Jurkat, Clone E6-1 (cell line): ENCODE data around the gene KCNK4.
"Not testable (repeated sequence)": the region's sequence is repeated elsewhere in the genome, so short reads cannot be mapped to it uniquely, and the experiment has no call there.

ENCODE experiments used
- DNase-seq: peaks from one replicate; pipeline ENCODE4 v3.0.0-alpha.2; 2011; ENCODE audit warnings: low read depth, low spot score
- H3K4me3 ChIP-seq: 2 replicates; pipeline ENCODE4 v1.5.1; 2011; ENCODE audit warnings: mild to moderate bottlenecking, low read length, control low read depth, moderate library complexity

Gene KCNK4

DNA sequence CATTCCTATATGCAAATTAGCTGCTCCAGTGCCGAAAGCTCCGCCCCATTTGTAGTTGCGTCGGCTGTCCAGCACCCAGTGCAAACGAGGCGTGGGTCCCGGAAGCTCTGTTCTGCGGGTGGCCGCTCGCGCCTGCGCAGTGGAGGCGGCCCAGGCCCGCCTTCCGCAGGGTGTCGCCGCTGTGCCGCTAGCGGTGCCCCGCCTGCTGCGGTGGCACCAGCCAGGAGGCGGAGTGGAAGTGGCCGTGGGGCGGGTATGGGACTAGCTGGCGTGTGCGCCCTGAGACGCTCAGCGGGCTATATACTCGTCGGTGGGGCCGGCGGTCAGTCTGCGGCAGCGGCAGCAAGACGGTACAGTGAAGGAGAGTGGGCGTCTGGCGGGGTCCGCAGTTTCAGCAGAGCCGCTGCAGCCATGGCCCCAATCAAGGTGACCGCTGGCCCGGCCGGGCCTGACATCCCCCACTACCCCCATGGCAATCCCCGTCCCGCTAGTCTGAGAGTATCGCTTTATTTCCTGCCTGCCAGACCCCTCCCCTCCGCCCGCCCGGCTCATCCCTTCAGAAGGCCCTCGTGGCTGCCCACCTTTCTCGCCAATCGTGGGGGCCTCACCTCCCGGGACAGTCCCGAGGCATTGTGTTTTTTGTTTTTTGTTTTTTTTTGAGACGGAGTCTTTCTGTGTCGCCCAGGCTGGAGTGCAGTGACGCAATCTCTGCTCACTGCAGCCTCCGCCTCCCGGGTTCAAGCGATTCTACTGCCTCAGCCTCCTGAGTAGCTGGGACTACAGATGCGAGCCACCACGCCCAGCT, 27.1 kb downstream of the KCNK4 start, which contains the start of gene PRDX5:
TSS of gene PRDX5 (plus strand) at position 161 of the 805 bp plus-strand sequence. CDS start at position 256, 95 bp downstream.
- peak within 1 kb of the TSS; percentile 85 for H3K4me3 ChIP-seq
- DNase-seq: peak; percentile 95

DNA sequence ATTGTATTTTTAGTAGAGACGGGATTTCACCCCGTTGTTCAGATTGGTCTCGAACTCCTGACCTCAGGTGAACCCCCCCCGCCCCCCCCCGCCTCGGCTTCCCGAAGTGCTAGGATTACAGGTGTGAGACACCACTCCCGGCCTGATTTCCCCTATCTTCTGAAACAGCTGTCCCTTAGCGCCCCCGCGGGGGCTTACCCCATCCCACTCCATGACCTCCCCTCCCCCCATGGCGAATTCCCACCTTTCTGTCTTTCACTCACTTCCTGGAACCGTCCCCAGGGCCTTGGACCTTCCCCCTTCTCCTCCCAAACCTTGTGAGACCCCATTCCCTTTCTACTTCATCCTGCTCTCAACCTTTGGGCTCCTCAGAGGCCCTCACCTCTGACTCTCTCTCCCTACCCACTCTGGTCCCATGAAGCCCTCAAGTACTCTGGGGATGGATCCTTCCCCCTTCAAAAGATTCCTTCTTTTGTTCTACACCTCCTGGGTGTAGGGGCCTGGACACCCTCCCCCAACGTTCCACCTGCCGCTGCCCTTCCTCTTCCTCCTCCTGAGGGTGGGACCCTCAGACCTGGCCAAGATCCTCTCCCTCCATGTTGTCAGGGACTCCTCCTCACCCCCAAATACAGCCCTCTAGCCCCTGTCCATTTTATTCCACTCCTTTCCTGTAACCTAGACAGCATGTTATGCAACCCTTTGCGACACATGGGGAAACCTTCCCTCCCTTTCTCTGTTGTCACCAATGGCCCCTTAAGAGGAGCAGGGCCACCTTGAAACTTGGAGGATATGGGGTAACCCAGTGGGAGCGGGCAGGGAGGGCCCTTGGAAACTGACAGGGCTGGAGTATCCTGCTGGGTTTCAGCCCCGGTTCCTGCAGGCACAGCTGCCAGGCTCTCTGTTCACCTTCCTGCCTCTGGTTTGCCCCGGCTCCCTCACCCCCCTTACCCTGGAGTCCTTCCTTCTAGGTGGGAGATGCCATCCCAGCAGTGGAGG, 28.0 kb downstream of the KCNK4 start:
- peak overlapping the region; percentile 85 for H3K4me3 ChIP-seq
- no peak for DNase-seq

DNA sequence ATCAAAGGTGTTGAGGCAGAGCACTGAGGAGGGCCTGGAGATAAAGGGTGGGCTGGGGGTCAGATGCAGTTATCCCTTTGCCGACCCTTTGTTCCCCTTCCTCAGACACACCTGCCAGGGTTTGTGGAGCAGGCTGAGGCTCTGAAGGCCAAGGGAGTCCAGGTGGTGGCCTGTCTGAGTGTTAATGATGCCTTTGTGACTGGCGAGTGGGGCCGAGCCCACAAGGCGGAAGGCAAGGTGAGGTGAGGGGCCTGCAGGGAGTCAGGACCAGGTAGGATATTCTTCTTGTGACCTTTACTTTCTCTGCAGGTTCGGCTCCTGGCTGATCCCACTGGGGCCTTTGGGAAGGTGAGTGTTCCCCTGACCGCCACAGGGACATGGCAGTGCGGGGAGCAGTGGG, 29.5 kb downstream of the KCNK4 start:
- DNase-seq: no peak
- H3K4me3 ChIP-seq: no peak overlapping the region

DNA sequence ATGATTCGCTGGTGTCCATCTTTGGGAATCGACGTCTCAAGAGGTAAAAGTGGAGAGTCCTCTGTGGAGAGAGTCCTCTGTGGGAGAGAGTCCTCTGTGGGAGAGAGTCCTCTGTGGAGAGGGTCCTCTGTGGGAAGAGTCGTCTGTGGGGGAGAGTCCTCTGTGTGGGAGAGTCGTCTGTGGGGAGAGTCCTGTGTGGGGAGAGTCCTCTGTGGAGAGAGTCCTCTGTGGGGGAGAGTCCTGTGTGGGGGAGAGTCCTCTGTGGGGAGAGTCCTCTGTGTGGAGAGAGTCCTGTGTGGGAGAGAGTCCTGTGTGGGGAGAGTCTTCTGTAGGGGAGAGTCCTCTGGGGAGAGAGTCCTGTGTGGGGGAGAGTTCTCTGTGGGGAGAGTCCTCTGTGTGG, 29.9 kb downstream of the KCNK4 start:
- no peak overlapping the region for H3K4me3 ChIP-seq
- DNase-seq: no peak

DNA sequence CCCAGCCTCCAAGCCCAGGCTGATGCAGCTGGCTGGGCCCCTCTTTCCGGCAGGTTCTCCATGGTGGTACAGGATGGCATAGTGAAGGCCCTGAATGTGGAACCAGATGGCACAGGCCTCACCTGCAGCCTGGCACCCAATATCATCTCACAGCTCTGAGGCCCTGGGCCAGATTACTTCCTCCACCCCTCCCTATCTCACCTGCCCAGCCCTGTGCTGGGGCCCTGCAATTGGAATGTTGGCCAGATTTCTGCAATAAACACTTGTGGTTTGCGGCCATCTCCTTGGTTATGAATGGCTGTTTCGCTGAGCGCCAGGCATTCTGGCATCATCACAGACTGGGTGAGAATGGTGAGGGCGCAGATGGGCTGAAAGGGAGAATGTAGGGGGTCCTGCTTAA, 30.4 kb downstream of the KCNK4 start:
- H3K4me3 ChIP-seq: no peak overlapping the region
- DNase-seq: no peak

DNA sequence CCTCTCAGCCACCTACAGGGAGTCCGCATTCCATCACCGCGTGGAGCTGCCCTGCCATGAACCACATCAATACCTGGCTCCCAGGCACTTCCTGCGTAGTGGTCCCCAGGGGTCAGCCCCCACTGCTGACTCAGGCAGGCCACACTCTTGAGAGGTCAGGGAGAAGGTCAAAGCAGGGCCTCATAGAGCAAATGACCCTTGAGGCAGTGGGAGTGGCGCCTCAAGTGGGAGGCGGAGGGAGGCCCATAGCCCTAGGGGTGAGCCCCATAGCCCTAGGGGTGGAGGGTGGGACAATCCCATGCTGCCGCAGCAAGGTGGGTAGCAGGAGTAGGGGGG, 31.8 kb downstream of the KCNK4 start:
- DNase-seq: no peak
- no peak overlapping the region for H3K4me3 ChIP-seq

DNA sequence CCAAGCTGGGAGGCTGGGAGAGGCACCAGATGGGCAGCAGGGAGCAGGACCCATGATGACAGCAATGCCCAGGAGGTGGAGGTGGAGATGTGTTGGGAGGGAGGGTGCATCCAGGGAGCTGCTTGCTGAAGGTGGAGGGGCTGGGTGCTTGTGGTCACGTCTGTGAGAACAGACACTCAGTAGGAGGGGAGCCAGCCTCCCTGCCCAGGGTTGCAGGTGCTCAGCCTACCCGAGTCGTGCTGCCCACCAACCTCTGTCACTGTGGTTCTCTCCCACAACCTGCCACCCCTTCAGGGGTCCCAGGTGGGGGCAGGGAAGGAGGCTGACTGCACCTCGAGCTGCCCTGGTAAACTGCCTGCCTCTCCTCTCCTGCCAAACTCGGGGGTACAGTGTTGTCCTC, 32.3 kb downstream of the KCNK4 start:
- peak; percentile 70 for DNase-seq

DNA sequence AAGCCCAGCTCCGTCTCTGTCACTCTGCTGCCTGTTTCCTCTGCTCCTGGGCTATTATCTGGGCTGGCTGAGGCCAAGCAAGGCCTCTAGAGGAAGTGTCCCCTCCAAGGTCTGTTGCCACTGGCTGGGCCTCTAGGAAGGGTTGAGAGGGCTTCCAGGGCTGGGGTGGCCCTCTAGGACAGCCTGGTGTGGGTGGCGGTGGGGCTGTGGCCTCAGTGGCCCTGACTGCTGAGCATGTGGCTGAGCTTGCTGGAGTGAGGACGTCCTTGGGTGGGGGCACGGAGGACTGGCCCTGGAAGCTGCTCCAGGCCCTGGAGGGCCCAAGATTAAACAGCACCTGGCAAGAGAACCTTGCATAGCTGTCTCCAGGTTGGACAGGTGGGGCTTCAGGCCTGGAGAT, 32.9 kb downstream of the KCNK4 start:
- not testable (repeated sequence) for H3K4me3 ChIP-seq, DNase-seq

More for the DNA sequence above, 32.3 kb downstream of the KCNK4 start:
- peak overlapping the region; percentile 5; the same call in 1 of the 2 replicates for H3K4me3 ChIP-seq

DNA sequence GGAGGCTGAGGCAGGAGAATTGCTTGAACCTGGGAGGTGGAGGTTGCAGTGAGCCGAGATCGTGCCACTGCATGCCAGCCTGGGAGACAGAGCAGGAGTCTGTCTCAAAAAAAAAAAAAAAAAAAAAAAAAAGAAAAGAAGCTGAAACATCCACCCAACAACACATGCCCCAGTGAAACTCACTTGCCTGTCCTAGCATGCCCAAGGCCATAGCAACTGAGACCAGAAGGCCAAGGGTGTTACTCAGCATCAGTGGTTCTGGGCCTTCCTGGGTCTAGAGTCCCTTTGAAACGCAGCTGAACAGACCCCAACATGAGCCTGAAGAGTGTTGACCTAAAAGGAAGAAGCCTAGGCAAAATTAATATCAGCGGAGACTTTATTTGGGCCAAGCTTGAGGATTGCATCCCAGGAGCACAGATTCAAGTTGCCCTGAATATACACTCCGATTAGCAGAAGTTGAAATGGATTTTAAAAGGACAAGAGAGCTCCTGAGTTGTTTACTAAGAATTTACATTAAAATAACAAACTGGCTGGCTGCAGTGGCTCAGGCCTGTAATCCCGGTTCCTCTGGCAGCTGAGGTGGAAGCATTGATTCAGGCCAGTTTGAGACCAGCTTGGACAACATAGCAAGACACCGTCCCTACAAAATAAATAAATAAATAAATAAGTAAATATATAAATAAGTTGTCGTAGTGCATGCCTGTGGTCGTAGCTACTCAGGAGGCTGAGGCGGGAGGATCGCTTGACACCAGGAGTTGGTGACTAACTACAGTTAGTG, 33.8 kb downstream of the KCNK4 start:
- no peak overlapping the region for H3K4me3 ChIP-seq
- no peak for DNase-seq

DNA sequence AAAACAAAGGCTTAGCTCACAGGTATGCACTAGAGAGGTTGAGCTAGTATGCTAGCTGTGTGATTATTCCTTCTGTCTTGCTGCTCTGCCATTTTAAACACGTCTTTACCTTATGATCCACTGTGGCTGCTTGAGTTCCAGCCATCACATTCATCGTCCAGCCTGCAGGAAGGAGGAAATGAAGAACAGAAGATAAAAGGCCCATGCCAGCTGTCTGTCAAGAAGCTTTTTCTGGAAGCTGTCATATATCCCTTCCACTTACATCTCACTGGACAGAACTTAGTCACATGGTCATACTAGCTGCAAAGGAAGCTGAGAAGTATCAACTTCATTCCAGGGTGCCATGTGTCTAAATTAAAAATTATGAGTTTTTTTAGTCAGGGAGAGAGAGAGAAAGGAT, 36.3 kb downstream of the KCNK4 start:
- DNase-seq: no peak
- H3K4me3 ChIP-seq: no peak overlapping the region

DNA sequence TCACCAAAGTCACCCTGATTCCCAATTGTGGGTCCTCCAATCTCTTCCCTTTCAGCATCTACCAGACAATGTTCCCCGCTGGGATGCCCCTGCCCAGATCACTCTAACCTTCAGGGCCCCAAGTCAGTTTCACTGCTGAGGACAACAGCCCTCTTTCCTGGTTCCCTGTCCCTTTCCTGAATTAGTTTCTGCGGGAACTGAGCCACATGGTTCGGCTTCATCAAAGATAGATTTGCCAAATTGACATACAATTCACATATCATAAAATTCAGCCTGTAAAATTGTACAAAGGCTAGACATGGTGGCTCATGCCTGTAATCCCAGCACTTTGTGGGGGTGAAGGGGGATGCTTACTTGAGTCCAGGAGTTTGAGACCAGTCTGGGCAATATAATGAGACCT, 36.9 kb downstream of the KCNK4 start:
- H3K4me3 ChIP-seq: no peak overlapping the region
- no peak for DNase-seq

DNA sequence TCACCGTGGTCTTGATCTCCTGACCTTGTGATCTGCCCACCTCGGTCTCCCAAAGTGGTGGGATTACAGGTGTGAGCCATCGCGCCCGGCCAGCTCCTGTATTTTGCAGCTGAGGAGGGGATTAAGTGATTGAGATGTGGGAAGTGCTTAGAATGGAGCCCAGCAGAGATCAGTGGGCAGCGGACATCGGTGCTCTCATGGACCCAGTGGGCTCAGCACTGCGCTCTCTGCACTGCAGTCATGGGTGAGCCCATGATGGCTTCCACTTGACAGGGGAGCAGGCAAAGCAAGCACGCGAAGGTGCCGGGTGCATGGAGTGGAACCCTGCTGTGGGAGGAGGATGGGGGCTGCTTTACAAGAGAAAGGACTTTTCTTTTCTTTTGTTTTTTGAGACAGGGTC, 39.8 kb downstream of the KCNK4 start:
- DNase-seq: no peak
- H3K4me3 ChIP-seq: no peak overlapping the region

DNA sequence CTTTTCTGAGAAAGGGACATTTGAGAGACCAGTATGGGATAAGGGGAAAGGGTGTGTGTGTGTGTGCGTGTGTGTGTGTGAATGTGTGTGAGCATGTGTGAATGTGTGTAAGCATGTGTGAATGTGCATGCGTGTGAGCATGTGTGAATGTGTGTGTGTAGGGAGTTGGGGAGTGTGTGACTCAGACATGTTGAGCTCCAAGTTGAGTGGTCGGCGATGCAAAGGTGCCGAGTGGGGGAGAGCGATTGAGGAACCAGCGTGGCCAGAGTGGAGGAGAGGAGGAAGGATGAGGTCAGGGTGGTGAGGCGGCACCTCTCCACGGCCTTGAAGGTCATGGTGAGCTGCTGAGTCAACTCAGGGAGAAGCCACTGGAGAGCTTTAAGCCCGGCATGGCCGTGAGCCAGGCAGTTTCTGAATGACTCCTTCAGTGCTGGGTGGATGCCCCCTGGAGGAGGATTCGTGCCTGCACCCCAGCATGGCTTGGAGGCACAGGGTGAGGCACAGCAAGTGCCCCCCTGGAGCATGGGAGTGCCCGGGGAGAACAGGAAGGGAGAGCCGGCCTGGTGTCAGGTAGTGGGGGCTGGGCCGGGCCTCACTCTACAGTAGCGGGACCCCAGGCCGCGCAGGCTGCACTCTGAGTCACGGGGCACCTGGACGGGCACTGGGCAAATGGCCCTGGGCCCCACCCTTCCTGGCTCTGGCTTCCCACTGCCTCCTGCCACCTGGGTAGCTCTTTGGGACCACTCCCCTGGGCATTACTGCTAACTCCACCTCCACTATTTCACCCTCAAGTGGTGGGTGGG, 40.7 kb downstream of the KCNK4 start:
- no peak overlapping the region for H3K4me3 ChIP-seq
- DNase-seq: peak; percentile 51

DNA sequence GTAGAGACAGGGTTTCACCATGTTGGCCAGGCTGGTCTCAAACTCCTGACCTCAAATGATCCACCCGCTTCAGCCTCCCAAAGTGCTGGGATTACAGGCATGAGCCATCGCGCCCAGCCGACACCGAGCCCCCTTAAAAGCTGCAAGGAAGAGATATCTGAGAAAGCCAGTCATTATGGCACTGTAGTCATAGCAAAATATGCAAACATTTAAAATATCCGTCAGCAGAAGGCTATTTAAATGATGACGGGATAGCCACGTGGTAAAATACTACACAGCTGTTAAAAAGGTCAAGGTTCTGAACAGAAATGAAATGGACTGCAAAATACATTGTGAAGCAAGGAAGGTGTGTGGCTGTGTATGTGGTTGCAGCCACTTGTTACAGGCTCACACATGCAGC, 42.5 kb downstream of the KCNK4 start:
- no peak overlapping the region for H3K4me3 ChIP-seq
- no peak for DNase-seq

DNA sequence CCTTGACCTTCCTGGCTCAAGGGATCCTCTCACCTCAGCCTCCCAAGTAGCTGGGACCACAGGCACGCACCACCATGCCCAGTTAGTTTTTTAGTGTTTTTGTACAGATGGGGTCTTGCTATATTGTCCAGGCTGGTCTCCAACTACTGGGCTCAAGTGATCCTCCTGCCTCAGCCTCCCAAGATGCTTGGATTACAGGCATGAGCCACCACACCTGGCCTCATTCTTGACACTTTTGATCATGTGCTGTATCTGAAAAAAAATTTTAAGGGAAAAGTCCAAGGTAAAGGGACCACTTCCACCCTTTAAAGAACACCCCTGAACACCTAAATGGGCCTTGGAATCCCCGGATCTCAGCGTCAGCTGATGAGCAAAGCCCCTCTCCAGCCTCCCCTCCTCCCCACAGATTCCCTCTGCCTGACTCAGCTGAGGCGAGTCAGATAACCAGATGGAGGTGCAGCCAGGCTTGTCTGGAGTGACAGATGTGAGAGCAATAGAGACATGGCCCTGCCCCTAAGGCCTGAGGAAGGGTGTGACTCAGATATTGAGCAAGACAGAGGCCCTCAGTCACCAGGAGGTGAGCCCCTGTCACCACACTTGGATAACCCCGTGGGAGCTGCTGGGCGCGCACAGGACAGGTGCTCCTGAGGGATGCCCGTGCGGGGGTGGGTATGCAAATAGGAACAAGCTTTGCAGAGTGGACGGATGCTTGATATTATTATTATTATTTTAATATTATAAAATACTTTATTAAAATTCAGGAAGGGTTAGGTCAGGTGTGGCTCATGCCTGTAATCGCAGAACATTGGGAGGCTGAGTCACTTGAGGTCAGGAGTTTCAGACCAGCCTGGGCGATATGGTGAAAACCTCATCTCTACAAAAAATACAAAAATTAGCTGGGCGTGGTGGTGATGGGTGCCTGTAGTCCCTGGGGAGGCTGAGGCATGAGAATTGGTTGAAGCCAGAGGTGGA, 43.9 kb downstream of the KCNK4 start:
- DNase-seq: no peak
- no peak overlapping the region for H3K4me3 ChIP-seq

DNA sequence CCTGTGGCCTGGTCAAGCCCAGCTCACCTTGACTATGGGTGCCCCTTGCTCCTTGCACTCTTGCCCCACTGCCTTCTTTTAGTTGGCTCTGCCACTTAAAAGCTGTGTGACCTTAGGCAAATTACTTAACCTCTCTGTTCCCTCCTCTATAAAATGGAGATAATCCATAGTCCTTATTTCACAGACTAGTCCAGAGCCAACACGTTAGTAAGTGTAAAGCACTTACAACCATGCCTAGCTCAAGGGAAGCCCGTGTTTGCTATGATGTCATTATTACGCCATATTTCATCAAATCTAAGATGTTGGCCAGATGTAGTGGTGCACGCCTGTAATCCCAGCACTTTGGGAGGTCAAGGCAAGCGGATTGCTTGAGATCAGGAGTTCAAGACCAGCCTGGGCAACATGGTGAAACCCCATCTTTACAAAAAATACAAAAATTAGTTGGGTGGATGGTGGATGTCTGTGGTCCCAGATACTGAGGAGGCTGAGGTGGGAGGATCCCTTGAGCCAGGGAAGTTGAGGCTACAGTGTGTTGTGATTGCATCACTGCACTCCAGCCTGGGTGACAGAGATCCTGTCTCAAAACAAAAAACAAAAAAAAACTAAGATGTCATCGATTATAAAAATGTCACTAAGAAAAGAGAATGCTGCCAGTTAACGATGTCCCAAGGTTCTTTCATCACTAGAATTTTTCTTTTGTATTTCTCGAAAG, 46.6 kb downstream of the KCNK4 start:
- H3K4me3 ChIP-seq: no peak overlapping the region
- DNase-seq: no peak

DNA sequence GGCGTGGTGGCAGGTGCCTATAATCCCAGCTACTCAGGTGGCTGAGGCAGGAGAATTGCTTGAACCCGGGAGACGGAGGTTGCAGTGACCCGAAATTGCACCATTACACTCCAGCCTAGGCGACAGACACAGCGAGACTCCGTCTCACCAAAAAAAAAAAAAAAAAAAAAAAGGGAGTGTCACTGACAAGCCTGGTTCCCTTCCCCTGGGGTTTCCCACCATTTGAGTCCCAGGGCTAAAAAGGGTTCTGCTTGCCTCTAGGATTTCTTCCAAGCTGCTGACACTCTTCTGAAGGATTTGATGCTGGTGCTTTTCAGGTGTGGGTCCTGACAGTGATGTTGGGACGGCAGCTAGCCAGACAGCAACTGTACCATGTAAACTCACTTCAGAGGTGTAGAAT, 47.6 kb downstream of the KCNK4 start:
- no peak for DNase-seq
- H3K4me3 ChIP-seq: no peak overlapping the region
